Measurements from ENCODE around the gene KCNJ12.

- TF ChIP-seq CTCF (IDR thresholded peaks at IDR 0.05) = no peak
- TF ChIP-seq EZH2phosphoT487 (IDR thresholded peaks at IDR 0.05) = no peak
Observed at GRCh38 chr17:21363776-21364642, 12.1 kb upstream of the KCNJ12 start.
